HG03457 (cell line): Measurements from ENCODE around the gene NXNL2.

ENCODE experiments used
- ATAC-seq: cut with Tn5 transposase; IDR thresholded peaks from one replicate; pipeline ENCODE4 v1.9.1; 2021; ENCODE audit warnings: moderate number of reproducible peaks; ENCODE audit not compliant: unreplicated experiment

The NXNL2 gene

DNA sequence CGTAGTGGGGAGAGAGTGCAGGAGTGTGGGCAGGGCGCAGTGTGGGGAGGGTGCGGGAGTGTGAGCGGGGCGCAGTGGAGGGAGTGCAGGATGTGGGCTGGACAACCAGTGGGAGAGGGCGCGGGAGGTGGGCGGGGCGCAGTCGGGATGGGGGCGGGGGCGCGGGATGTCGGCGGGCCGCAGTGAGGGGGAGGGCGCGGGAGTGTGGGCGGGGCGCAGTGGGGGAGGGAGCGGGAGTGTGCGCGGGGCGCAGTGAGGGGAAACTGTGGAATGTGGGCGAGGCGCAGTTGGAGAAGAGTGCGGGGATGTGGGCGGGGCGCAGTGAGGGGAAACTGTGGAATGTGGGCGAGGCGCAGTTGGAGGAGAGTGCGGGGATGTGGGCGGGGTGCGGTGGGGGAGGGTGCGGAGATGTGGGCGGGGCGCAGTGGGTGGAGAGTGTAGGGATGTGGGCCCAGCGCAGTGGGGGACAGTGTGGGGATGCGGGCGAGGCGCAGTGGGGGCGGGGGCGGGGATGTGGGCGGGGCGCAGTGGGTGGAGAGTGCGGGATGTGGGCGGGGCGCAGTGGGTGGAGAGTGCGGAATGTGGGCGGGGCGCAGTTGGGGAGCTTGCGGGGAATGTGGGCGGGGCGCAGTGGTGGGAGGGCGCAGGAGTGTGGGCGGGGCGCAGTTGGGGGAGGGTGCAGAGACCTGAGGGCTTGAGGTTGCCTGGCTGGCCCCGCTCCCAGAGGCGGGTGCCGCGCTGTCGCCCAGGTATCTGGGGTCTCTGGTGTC, at the start of gene NXNL2:
Gene NXNL2 (plus strand): TSS at position 723 of the 770 bp plus-strand sequence. CDS start 257 bp downstream, outside the sequence.
- no peak for ATAC-seq

DNA sequence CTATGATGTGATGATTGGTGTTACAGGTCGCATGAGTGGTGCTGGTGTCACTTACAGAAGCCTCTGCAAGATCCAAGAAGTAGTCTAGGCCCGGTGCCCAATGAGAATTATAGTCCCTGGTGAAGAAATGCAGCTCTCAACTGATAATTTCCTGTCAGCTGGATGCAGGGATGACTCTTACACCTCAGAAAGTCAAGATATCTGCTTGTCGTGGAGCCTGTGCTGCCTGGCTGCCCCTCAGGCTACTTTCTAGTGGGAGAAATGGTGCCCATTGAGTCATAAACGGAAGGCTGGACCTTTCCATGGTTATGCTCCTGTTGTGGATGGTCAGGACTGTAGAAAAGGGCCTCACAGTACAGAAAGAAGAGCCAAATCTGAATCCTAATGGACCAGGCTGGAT, 46.8 kb upstream of the NXNL2 start:
- no peak for ATAC-seq

DNA sequence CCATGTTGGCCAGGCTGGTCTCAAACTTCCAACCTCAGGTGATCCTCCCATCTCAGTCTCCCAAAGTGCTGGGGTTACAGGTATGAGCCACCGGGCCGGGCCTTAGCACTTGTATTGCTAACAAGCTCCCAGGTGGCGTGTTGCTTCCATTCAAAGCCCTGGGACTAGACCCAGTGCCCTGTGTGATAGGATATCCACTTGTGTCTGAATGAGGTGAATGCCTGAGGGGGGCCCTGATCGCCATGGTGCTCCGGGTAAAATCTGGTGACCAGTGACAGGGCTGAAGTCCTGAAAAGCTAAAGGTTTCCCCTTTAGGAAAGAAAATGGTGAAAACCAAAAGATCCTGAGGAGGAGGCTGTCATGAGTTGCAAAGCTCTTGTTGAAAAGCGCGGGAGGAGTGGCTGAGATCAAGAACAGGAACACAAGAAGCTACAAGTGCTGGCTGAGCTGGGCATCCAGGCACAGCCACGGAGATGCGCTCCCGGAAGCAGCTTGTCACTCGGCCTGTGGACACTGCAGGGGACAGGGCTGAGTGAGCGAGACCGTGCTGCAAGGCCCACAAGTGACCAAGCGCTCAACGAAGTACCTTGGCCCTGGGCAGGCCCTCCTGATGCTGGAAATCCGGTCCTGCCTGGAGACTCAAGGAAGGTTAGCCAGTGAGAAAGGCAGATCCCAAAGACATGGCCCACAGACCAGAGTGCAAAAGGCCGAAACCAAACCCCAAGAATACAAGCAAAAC, 39.8 kb upstream of the NXNL2 start:
- no peak for ATAC-seq

DNA sequence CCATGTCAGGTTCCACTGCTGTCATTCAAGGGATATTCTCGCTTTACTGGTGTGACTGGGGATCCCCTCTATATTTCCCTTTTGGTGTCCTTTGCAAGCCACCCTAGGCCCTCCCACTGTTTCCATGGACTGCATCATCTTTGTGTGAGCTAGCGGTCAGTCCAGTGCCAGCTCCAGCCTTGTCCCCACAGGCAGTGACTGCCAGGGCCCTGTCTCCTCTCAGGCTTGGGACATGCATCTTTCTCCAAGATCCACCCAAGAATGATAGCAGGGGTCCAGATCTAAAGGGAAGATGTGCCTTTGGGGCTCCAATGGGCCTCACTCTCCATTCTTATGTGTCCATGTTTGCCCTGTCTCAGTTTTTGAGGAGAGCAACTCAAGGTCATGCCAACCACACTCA, 37.8 kb upstream of the NXNL2 start:
- ATAC-seq = no peak

DNA sequence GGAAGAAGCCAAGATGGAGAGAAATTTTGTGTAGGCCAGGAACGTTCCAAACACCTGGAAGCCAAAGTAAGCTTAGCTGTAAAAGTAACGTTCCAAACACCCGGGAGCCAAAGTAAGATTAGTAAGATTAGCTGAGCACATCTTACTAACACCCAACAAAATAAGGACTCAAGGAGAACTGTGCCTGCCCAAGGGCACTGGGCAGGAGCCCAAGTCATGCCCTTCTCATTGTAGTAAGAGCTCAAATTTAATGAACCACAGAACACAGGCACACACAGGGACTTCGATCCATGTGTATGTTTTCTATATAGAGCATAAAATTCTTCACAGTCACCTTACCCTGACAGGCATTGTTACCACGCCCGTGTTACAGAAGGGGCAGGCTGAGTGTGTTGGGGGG, 36.1 kb upstream of the NXNL2 start:
- ATAC-seq = no peak

DNA sequence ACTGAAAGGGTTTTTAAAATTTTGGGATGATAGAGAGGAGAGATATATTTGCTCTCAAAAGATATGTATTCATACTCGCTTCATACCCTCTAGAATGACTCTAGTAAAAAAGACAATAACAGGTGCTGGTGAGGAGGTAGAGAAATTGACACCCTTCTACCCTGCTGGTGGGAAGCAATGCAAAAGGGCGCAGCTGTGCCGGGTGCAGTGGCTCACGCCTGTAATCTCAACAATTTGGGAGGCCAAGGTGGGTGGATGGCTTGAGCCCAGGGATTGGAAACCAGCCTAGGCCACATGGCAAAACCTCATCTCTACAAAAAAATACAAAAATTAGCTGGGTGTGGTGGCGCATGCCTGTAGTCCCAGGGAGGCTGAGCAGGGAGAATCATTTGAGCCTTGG, 33.9 kb upstream of the NXNL2 start:
- no peak for ATAC-seq

DNA sequence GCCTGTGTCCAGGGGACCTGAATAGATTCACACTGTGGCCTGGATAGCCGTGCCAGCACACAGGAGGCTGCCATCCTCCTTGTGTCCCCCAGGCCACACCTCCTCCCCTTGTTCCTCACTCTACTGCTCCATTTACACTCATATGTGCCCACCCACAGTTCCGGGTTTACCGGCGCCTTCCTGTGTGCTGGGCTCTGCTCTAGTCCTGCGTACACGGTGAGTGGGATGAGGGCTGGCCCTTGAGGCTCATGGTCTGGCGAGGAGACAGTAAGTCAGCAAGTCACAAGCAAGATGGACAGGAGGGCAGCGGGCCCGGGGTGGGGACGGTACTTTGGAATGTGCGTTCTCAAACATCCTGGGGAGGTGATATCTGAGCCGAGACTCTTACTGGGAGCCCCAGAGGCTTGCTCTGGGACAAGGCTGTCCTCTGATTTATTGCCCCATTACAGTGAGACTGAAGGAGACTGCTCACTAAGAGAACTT, 32.4 kb upstream of the NXNL2 start:
- no peak for ATAC-seq

DNA sequence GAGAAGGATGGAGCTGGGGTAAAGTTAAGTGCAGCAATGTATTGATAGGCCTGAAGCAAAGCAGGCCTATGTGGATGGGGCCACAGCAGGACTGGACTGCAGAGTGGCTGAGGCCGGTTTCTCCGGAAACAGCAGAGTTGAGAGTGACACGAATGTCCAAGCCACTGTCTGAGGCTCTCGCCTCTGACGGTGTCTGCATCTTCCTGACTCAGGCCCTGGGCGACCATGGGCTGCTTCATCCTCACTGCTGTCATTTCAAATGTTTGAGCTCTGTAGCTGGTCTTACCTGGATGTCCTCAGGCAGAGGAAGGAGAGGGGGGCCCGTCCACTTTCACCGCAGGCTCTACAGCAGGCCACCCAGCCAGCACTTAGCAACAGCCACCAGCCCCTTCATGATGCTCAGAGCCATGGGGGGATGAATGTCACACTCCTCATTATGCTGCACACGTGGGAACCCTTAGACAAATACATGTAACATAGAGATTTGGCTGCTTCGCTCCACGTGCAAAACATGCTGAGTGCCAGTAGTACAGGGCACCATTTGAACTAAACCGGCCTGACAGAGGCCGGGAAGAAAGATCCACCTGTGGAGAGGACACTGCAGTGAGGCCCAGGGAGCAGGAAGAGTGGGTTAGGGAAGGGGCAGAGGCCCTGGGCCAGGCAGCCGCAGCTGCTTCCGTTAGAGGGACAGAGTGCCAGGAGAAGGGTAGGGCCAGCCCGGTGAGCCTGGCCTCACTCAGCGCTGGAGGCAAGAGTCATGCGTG, 31.7 kb upstream of the NXNL2 start:
- no peak for ATAC-seq

DNA sequence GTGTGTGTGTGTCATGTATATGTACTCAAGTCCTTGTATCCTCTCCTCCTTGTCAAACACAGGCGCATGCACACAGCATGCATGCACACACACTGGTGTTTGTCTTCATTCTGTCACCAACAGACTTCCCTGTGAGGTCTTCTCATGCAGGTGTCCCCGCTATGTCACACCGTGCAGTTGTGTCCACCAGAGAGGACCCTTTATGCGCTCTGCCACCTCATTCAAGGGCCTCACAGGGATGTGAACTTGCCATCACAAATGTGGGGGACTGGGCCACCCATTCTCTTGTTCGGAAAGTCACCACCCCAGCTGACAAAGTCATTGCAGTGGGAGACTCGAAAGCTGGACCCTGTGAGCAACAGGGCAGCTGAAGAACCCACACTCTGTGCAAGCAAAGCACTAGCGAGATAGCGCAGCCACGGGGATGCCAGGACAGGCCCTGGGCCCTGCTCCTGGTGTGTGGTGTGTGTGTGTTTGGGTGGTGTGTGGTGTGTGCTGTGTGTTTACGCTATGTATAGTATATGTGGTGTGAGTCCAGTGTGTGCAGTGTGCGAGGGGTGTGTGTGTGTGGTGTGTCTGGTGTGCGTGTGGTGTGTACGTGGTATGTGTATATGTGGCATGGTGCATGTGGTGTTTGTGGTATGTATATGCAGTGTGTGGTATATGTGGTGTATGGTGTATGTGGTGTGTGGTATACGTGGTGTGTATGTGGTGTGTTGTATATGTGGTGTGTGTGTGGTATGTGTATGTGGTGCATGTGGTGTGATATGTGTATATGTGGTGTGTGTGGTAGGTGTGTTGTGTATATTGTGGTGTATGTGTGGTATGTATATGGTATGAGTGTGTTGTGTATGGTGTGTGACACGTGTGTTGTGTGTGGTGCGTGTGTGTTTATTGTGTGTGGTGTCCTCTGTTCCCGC, 30.9 kb upstream of the NXNL2 start:
- no peak for ATAC-seq

DNA sequence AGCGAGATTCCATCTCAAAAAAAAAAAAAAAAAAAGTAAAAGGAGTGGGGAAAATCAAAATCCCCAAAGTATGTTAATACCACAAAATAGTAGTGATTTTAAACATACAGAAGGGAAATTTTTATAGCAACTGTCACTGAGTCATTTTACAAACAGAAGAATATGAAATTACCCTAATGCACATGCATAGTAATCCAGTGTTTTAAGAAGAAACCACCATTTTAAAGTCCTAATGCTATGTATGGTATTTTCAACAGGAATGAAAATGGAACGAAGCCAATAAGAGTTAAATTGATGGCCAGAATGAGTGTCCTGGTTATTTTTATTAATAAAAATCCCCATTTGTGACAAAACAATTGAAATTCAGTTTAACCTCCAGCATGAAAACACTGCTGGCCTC, 26.7 kb upstream of the NXNL2 start:
- no peak for ATAC-seq

DNA sequence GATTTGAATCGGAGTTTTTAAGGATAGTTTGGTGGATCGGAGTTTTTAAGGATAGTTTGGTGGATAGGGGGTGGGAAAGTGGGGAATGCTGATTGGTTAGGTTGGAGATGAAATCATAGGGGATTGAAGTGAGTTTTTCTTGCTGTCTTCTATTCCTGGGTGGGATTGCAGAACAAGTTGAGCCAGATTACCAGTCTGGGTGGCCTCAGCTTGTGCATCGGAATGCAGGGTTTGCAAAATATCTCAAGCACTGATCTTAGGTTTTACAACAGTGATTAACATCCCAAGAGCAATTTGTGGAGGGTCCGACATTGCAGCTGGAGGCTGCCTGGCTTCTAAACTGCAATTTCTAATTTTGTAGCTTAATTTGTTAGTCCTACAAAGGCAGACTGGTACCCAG, 23.1 kb upstream of the NXNL2 start:
- ATAC-seq = no peak

DNA sequence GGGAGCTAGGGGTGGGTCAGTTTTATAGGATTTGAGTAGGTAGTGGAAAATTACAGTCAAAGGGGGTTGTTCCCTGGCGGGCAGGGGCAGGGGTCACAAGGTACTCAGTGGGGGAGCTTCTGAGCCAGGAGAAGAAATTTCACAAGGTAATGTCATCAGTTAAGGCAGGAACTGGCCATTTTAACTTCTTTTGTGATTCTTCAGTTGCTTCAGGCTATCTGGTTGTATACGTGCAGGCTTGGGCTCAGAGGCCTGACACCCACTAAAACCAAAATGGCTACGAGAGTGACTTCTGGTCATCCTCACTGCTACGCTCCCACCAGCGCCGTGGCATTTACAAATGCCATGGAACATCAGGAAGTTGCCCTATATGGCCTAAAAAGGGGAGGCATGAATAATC, 20.7 kb upstream of the NXNL2 start:
- ATAC-seq = no peak

DNA sequence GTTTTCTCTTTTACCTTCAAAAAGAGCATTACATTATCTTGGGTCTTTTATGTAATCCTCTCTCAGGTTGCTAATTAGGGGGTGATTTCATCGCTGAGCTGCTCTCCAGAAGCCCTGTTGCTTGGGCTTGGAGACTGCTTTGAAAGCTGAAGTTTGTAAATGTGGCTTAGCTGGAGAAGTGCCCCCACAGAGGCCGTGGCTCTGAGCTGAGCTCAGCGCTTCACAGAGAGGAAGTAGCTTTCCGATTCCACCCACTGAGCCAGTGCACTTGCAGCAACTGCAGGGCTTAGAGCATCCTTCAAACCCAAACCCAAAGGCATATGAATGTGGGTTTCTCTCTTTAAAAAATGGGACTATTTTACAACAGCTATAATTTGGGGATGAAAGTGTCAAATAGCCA, 13.7 kb upstream of the NXNL2 start:
- ATAC-seq = no peak

DNA sequence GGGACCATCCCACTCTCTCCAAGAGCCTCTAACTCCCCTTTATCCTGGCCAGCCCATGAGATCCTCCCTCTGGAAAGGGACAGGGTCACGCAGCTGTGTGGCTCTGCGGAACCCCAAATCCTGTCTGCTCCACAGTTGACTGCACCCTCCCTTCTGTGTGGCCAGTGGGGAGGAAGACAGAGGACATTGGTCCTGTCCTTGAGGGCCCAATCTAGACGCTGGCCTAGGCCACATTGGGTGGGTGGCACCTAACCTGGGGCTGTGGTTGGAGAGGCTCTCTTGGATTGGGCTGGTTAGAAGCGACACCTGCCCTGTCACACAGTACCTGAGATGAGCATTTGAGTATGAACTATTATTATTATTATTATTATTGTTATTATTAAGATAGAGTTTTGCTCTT, 12.6 kb upstream of the NXNL2 start:
- ATAC-seq = no peak

DNA sequence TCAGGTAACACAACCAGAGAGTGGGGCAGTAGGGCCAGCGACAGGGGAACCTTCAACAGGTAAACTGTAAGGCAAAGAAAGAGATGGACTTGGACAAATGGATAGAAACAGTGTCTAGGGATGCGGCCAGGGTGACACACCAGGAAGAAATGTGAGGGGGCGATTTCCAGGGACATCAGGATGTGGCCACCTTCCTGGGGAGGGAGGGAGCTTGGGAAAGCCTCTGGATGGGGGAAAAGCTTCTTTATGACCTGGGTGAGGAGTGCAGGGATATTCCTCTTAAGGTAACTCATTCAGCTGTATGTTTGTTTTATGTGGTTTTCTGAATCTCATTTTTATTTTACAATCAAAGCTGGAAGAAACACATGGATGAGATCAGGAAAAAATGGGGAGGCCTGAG, 11.9 kb upstream of the NXNL2 start:
- ATAC-seq = no peak

DNA sequence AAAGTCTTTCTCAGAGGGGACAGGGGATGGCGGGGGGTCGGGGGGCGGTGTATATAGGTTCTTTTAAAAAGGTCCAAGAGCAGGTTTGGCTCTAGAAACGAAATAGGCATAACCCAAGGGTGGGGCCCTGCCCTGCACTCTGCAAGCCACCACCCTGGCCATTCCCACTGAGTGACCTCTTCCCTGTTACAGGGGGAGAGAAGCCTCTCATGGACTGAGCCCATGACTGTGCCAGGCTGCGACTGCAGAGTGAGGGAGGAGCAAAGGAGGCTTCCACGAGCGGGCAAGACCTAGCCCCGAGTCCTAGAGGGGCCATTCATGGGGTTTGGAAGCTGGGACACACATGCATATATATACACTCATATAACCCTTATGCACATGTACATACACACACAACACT, 10.1 kb upstream of the NXNL2 start:
- ATAC-seq = no peak

DNA sequence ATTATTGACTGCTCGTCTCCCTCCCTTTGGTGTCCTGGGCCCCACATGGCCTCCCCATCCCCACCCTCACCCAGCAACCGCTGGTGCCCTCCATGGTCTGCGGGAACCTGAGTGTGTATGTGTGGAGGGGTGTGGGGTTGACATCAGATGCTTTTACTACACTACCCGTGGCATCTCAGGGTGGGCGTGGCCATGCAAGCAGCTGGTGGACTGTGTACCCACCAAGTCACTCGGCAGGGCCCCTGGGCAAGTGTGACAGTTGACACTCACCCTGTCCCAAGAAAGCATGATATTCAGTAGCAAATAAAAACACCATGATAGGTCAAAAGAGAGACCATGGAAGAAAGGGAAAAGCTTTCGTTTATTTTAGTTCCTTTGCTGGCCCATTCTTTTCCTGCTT, 7.4 kb upstream of the NXNL2 start:
- ATAC-seq = no peak

DNA sequence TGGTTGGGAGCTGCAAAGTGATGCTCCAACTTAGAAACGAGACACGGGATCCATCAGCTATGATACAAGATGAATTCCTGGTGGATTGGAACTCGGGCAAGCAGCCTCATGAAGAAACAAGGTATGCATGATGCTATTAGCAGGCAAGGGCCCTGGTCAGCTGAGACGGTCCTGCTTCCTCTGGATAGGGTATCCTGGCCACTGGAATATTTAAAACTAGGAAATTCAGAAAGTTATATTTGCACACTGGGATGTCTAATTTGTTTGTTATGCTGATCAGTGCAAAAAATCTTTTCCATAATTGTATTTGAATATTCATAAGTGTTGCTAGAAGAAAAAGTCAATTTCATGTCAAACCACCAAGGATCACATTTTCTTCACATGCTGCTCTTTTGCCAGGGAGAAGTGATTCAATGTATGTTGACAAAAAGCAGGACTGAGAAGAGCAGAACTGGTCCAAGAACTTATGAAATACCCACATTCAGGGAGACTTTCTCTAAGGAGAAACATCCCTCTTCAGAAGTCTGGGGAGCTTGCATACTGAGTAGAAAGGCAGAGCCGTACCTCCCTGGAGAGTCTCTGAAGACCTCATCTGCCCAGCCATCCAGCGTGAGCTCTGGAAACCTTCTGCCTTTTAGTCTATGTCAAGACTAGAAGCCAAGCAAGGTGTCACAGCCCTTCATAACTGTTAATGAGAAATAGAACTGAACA, 6.7 kb upstream of the NXNL2 start:
- no peak for ATAC-seq

DNA sequence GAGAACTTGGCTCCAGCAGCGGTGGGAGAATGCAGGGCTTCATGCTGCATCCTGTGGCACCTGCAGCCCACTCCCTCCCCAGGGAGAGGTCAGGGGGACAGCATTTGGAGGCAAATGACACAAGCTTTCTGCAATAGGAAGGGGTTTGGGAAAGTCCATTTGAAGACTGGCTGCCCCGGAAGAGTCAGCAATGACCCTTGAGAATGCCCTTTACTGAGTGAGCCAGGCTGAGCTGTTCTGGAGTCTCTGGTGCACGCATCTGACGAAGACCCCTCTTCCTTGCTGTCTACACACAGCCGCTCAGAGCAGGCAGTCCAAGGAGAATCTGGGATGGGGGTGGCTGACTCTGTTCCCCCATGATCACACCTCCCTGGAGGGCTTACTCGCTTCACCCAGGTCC, 5.5 kb upstream of the NXNL2 start:
- no peak for ATAC-seq

DNA sequence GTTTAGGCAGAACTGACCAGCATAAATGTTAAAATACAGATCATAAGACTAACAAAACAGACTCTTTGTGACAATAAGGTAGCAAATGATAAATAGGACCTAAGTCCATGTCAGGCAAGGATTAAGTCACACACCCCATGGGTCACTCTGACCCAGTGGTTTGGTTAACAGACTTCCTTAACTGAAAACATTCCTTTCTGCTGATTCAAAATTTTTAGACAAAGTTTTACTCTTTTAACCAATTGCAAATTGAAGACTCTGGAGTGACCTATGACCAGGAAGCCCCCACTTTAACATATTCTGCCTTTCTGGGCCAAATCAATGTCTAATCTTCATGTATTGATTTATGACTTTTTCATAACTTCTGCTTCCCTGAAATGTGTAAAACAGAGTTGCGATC, 4.9 kb upstream of the NXNL2 start:
- no peak for ATAC-seq
